Measurements from ENCODE around the gene SLC10A7.
"Not testable (repeated sequence)": the region's sequence is repeated elsewhere in the genome, so short reads cannot be mapped to it uniquely, and the experiment has no call there.

The SLC10A7 gene

DNA sequence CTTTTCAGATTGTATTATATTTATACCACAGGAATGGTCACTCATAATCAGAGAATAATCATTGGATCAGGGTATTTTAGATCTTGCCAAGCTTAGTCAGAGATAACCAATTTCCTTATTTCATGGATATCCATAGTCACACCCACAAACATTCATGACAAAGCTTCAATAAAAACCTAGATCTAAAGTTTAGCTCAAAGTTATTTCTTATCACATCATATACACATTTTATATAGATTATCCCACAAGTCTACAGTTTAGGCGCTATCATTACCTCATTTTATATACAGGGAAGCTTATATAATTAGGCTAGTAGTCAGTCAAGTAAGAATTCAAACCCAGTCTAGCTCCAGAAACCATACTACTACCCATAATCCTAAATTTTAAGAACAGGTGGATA is 82.3 kb downstream of the SLC10A7 start:
- DNase-seq (ENCODE audit: low read depth), result no peak

DNA sequence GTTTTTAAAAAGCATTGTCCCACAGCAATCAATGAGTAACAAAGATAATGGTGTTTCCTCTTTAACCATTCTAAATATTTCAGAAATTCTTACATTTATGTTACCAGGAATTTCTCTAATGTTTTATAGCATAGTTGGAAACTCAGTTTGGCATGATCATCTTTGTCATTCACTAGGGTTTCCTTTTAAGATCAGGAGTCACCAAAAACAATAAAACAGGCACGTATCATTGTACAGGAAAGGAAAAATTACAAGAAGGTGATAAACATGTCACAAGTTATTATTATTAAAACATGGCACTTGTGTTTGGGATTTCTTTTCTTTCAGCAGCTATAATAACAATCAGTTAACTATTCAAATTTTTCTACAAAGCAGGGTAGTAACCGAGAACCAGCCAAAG is 84.0 kb downstream of the SLC10A7 start:
- no peak for DNase-seq (ENCODE audit: low read depth)

DNA sequence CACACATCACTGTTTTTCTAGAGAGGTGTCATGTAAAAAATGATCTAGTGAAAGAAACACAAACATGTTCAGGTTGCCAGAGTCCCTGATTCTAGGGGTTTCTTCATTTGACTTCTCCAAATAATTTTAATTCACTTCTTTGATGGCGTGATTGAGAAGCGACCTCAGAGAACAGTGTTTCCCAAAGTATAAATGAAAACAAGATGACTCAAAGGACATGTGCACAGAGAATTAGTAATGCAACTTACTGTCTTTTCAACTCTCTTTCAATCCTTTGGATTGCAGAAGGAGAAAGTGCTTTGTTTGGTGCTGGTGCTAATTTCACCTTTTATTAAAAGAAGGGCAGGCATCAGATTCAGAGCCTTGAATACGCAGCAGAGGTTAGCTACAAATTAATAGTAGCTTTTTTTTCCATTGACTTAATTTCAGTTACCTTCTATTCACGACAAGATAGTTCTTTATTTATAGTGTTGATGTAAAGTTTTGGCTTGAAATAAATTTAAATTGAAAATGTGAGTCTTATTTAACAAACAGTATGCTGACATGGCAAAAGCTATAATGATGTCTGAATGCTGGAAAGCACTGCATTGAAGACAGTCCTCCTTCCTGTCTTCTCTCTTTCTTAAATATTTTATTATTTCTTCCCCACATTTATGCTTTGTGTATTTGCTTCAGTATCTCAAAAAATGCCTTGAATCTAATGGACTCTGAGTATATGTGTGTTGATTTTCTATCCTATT is 85.1 kb downstream of the SLC10A7 start:
- DNase-seq (ENCODE audit: low read depth), result no peak

DNA sequence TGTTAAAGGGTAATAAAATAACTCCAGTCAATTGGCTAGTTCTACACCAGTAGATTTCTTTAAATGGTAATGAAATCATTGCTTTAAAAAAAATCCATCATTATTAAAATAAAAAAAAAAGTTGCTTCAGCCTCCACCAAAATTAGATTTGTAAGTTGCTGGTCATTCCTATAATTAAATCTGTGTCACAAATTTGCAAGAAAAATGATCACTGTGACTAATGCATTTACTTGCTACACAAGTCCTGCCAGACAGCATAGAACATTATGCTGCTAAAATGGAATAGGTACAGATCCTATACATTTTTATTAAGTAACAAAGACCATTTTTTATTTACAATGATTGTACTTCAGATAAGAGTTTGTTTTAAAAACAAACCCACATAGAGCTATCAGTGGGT is 85.8 kb downstream of the SLC10A7 start:
- no peak for DNase-seq (ENCODE audit: low read depth)

DNA sequence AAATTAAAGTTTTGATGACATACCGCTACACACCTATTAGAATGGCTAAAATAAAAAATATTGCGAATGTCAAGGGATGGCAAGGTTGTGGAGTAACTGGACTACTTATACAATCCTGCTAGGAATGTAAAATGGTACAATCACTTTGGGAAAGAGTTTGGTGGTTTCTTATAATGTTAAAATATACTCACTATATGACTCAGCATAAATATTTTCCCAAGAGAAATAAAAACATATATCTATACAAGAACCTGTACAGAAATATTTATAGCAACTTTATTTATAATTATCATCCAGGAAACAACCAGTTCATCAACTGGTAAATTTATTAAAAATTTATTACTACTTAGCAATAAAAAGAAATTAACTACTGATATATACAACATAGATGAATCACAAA is 89.7 kb downstream of the SLC10A7 start:
- DNase-seq (ENCODE audit: low read depth), result no peak

DNA sequence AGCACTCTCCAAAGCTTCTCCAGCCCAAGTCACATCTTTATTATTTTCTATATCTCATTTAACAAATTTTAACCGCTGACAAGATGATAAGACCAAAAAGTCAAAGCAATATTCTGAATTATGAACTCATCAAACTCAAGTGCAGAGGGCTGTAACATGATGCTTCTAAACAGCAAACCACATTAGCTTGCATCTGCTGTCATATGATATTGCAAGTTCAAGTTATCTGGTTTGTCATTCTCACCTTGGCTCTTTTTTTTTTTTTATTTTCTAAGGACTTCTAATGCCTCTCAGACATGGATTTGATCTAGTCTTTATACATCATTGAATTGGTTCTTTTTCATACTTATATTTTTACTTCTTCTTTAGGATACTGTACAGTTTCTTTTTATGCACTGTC is 93.4 kb downstream of the SLC10A7 start:
- no peak for DNase-seq (ENCODE audit: low read depth)

DNA sequence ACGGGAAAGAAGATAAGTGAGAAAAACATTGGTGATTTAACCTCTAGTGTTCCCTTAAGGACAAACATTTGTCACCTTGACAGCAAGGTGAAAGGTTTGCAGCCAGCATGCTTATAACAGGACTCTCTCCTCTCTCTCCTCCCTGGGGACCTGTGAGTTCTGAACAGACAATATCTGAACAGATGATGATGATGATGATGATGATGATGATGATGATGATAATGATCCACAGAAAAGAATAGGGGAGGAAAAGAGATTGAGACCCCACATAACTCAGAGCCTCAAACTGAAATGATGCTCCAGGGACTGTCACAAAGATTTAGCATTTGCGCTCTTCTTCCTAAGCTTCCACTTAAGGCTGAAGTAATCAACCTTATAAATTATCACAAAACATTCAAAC is 103.9 kb downstream of the SLC10A7 start:
- no peak for DNase-seq (ENCODE audit: low read depth)

DNA sequence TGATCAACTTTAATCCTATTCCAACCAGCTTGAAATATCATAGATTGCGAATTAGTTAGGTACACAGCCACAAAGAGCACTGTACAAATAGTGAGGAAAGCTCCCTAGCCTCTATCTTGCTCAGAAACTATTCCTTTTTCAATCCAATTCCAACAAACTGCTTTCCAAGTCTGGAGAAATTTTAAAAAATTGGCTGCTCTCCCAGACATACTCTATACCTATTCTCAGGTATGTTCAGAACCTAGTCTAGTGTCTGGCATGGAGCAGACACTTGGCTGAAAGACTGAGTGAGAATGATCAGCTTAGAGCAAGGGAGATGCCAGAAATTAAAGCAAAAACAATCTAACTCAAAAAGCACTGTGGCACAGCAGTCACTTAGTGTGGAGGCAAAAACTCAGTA is 105.9 kb downstream of the SLC10A7 start:
- DNase-seq (ENCODE audit: low read depth), result no peak

DNA sequence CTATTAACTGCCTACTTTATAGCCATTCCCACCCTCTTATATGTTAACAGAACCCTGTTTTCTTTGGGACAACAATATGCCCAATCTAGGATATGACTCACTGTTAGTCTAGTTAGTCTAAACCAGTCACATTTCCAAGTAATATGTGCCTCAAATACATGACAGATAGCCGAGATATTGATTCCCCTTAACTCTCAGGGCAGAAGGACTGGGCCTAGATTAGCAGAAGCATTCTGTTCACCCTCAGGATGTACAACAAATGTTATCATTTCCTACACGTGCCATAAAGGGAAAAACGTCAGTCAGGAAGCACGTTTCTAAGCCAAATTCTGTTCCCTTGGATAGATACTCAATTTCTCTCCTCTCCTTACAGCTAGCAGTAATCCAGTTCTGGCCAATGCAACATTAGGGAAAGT is 114.1 kb downstream of the SLC10A7 start:
- DNase-seq (ENCODE audit: low read depth), result no peak

DNA sequence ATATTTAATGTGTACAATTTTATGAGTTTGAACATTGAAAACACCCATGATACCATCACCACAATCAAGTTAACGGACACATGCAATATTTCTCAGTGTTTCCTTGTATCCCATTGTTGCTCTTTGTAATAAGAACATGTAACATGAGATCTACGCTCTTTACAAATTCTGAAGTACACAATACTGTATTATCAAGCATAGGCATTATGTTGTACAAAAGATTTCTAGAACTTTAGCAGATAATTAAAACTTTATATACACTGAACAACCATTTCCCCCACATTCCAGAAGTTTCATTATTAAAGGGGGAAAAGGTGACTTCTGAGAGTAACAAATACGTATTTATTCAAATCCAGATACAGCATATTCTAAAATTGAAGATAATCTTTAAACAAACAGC is 114.5 kb downstream of the SLC10A7 start:
- no peak for DNase-seq (ENCODE audit: low read depth)

DNA sequence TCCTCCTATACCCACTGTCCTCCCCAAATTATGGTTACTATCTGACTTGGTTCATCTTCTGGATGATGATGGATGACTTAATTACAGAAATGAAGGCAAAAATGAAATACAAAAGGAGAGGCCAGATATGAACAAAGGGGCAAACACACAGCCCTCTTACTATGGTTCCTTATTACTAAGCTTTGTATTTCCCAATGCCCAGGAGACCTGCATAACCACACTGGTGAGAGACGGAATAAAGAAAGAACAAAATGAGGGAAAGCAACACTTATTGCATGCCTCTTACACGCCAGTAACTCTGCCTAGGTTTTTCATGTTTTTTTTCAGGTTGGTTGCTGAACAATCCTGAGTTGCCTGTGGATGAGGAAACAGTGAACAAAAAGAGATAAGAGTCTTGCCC is 120.5 kb downstream of the SLC10A7 start:
- no peak for DNase-seq (ENCODE audit: low read depth)

DNA sequence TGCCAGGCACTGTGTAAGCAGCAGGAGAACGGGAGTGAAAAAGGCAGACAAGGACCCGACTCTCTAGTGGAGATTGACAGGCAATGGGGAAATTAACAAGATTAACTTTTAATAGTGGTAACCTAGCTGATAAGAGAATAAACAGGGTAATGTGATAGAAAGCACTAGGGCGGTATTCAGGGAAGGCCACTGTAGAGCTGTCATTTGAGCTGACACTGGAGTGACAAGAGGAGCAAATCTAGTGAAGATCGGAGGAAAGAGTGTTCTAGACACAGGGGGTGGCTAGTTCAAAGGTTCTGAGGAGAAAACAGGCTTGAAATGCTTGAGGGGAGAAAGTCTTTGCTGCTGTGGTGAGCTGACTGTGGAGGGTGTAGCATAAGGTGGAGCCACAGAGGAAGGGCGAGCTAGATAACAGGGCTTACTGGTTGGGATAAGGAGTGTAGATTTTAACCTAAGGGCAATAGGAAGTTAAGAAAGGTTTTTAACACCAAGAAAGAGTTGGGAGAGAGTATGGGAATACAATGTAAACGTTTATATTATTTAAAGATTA is 122.8 kb downstream of the SLC10A7 start:
- DNase-seq (ENCODE audit: low read depth), result no peak

DNA sequence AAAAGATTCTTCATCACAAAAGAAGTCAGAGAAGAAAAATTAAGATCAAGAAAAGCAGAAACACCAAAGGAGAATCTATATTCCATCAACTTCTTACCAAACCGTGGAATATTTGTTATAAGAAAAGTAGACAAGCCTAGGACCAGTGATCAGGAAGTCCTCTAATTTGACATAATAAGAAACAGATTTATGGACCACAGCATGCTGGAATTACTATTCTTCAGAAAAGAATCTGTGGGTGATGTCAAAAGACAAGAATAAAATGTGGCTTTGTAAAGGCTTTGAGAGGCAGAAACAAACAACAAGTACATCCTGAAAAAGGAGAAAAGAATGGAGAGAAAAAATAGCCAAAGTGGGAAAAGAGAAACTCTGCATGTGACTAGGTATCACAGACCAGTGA is 123.3 kb downstream of the SLC10A7 start:
- DNase-seq (ENCODE audit: low read depth), result no peak

DNA sequence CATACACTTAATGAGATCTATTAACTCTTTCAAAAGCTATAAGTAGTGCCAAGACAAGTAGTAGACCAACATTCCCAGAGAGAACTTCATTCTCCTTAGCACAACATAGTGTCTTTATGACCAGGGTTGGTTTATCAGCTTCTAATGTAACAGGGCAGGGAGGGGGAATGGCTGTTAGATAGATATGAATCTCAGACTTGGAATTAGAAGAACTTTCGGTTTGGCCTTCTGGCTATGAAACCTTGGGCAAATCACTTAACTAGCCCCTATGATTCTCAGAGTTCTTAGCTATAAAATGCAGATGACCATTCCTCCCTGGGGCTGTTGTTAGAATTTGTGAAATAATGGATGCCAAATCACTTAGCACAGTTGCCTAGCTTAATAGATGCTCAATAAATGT is 132.2 kb downstream of the SLC10A7 start:
- DNase-seq (ENCODE audit: low read depth), result no peak

DNA sequence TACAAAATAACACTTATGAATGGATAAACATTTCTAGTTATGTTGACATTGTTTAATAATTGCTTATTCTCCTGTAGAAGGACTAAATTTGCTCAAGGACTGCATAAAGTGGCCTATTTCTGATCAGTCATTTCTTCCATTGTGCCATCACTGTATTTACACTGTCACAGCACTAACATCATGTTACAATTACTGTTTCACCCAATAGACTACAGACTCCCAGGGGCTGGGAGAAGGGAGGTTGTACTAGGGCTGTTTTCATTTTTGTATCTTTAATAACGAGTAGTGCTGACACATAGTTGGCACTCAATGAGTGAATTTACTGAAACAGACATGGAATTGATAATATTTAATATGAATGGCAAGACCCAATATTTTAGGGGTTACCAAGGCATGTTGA is 139.5 kb downstream of the SLC10A7 start:
- DNase-seq (ENCODE audit: low read depth), result no peak

DNA sequence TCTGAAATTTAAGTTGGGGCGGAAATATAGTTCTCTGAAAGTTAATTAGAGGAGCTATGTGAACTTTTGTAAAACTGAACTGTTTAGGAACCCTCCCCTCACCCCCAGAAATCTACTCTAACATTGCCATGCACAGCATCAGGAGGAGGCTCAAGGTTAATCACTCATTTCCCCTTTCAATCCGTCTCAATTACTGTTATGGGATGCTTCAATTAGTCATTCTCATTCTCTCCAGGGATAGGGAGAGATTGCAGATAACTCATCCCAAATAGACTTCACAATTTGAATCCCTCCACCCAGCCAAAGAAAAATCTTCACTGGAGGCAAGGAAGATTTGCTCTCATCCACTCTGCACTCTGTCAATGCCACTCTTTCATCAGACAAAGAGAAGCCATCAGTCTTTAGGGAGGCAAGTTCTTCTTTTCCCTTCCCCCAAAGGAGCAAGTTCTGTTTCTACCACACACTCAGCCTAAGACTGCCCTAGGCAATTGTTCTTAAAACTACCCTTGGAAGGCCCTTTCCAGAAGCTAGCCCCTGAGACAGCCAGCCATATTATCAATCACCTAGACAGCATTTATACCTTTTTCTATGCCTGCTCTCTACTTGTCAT is 140.4 kb downstream of the SLC10A7 start:
- DNase-seq (ENCODE audit: low read depth), result no peak

DNA sequence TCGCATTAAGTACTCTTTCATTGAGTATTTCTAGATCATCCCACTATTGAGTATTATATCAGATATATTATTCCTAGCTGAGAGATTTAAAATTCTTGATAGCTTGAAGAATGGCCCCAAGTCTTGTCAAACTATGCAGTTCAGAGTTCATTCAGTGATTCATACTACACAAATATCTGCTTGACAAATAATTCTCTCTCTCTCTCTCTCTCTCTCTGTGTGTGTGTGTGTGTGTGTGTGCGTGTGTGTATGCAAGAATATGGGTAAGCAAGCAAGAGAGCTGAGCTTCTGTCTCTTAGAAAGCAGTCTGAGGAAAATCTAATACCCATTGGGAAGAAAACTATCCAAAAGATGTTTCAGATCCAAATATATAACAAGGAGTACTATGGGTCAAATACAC is 142.0 kb downstream of the SLC10A7 start:
- no peak for DNase-seq (ENCODE audit: low read depth)

DNA sequence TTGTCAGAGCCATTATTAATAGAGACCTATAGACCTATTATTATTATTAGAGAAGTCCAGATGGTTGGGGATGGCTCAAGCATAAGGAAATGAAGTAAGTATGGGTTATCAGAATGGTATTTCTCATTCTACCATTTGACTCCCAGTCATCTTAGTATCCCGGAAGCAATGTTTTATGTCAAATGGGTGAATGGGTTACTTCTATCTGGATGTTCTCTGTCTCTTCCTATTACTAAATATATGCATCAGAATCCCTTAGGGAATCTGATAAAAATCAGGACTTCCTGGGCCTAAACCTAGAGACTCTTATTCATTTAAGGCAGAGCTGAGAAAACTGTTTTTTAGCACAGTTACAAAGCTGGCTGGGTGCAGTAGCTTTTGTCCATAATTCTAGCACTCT is 149.9 kb downstream of the SLC10A7 start:
- DNase-seq (ENCODE audit: low read depth), result no peak

DNA sequence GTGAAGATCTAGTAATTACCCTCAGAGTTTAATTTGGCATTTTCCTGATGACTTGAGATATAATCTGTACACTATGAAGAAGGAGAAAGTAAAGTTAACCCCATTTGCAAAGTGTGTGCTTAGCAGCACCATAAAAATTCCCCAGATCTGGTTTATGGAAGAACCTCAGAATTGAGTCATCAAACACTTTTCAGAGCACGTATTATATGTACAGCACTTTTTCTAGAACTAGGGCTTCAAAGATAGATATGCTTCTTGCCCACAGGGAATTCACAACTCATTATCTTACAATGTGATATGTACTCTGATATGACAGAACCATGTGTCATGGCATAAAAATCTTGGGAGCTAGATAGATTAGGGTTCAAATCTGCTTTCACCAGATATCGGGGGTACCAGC is 150.9 kb downstream of the SLC10A7 start:
- no peak for DNase-seq (ENCODE audit: low read depth)

DNA sequence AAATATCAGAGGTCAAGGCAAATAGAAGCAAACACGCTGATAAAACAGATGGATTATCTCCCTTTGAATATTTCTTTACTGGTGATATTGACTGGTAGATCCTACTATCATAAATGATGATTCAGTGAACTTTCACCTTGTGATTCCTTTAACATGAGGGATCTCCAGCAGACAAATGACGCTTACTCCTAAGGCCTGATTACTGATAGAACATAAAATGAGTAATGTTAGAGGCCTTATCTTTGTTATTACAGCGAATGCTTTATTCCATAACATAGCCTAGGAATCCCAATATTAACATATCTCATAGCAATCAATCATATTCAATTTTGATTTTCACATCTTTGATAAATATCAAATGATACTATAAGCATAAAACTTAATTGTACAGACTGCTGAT is 152.3 kb downstream of the SLC10A7 start:
- no peak for DNase-seq (ENCODE audit: low read depth)

DNA sequence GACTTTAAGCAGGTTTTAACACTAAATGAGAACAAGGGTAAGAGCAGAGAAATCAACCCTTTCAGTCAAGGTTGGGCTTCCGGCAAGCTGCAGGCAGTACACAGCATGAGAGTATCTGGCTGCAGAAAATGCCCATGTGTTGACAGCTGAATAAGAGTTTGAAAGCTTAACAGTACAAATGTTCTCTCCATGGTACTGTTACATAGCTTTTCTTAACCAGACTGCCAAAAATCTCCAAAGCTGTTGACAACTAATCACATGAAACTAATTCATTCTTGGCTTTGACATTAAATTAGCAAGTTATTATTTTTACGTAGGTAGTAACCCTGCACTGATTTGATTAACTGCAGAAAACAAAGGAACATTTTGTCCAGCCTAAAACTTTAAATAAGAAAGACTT is 153.5 kb downstream of the SLC10A7 start:
- no peak for DNase-seq (ENCODE audit: low read depth)

DNA sequence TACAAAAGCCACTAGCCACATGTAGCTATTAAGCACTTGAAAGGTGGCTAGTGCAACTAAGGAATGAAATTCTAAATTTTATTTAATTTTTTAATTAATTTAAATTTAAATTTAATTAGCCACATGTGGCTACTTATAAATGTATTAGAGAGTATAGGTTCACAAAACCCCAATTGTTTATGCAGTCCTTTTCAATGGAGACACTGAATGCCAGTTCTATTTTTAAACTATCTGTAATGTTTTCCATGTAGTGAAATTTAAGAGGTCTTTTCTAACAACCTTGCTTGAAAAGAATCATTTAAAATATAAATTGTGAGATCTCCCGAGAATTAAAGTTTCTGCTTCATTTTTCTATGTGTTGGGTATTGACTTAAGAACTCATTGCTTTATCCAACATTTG is 154.4 kb downstream of the SLC10A7 start:
- no peak for DNase-seq (ENCODE audit: low read depth)

DNA sequence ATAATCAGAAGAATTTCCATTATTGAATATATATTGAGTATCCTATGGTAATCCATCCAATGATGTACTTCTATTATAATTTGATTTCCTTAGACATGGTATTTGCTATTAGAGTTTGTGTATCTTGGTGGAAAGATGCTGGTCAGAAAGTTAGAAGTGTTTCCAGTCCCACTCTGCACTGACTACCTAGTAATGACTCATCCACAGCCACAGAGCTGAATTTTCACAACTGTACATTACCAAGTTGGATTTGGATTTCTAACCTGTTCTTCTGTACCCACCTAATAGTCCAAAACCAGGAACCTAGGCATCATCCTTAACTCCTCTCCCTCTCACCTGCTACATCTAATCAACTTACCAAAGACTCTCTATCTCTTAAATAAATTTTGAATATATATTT is 162.0 kb downstream of the SLC10A7 start:
- DNase-seq (ENCODE audit: low read depth), result no peak

DNA sequence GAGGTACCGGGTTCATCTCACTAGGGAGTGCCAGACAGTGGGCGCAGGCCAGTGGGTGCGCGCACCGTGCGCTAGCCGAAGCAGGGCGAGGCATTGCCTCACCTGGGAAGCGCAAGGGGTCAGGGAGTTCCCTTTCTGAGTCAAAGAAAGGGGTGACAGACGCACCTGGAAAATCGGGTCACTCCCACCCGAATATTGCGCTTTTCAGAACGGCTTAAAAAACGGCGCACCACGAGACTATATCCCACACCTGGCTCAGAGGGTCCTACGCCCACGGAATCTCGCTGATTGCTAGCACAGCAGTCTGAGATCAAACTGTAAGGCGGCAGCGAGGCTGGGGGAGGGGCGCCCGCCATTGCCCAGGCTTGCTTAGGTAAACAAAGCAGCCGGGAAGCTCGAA is 171.6 kb downstream of the SLC10A7 start:
- DNase-seq (ENCODE audit: low read depth), result not testable (repeated sequence)

Data from GM04504 (cell line).